GM21737 (cell line): ENCODE results near the gene UBXN6.
A peak's percentile ranks its signal among the peaks of the same experiment; 100 is the strongest.

Source experiments
- ATAC-seq: cut with Tn5 transposase; IDR thresholded peaks from one replicate; pipeline ENCODE4 v1.9.1; 2021; ENCODE audit warnings: mild to moderate bottlenecking, moderate library complexity; ENCODE audit not compliant: unreplicated experiment

The UBXN6 gene

GRCh38 chr19:4493929-4494690 lies 36.5 kb upstream of the UBXN6 start:
- ATAC-seq: no peak

GRCh38 chr19:4493104-4493928 lies 35.7 kb upstream of the UBXN6 start:
- ATAC-seq: no peak

DNA sequence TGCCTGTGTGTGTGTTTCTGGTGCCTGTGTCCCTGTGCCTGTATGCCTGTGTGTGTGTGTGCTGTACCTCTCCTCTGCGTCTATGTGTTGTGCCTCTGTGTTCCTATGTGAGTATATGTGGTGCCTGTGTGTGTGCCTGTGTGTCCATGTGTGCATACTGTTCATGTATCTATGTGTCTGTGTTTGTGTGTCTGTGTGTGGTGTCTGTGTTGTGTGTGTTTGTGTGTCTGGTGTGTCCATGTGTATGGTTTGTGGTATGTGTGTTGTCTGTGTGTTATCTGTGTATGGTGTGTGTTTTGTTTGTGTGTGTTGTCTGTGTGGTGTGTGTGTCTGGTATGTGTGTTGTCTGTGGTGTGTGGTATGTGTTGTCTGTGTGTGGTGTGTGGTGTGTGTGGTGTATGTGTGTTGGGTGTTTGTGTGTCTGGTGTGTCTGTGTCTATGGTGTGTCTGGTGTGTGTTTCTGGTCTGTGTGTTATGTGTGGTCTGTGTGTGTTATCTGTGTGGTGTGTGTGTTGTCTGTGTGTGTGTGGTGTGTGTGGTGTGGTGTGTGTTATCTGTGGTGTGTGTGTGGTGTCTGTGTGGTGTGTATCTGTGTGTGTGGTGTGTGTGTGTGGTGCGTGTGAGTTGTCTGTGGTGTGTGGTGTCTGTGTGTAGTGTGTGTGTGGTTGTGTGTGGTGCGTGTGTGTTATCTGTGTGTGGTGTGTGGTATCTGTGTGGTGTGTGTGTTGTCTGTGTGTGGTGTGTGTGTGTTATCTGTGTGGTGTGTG lies 34.9 kb upstream of the UBXN6 start:
- ATAC-seq: no peak

DNA sequence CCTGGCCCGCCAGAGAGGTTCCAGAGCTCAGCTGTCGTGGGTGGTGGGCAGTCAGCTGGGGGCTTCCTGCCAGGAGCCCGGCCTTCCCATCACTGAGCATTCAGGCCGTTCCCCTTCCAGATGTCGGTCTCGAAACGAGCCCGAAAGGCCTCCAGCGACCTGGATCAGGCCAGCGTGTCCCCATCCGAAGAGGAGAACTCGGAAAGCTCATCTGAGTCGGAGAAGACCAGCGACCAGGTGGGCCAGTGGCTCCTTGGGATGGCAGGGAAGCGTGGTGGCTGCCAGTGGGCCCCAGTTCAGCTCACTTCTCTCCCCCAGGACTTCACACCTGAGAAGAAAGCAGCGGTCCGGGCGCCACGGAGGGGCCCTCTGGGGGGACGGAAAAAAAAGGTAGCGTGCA lies 33.9 kb upstream of the UBXN6 start:
- ATAC-seq: no peak

GRCh38 chr19:4488496-4488895 lies 30.9 kb upstream of the UBXN6 start:
- no peak for ATAC-seq

GRCh38 chr19:4487572-4487971 lies 30.0 kb upstream of the UBXN6 start:
- no peak for ATAC-seq

GRCh38 chr19:4483385-4483784 lies 25.8 kb upstream of the UBXN6 start:
- no peak for ATAC-seq

- no peak for ATAC-seq
Measured at GRCh38 chr19:4482721-4483364, 25.2 kb upstream of the UBXN6 start.

GRCh38 chr19:4477034-4477801 lies 19.6 kb upstream of the UBXN6 start:
- ATAC-seq: no peak

DNA sequence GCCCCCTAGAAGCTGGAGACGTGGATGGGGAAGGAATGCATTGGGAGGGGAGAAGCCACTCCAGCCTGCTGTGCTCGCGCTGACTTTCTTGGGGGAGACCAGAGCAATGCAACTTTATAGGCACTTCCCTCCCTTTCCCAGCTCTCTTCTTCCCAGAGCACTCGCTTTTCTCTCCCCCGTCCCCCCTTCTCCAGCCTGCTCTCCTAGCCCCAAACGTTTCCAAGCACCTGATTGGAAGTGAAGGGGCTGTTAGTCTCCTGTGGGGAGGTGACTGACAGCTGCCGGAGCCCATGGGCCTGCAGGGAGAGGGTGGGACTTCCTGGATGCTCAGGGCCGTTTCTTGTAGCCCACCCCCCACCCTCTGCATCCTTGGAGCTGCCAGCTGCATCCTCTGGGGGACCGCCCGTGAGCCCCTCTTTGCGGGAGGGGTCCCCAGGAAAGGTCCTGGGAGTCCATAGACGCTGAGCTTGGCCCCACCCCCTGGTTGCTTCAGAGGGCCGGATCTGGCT lies 17.0 kb upstream of the UBXN6 start:
- no peak for ATAC-seq

DNA sequence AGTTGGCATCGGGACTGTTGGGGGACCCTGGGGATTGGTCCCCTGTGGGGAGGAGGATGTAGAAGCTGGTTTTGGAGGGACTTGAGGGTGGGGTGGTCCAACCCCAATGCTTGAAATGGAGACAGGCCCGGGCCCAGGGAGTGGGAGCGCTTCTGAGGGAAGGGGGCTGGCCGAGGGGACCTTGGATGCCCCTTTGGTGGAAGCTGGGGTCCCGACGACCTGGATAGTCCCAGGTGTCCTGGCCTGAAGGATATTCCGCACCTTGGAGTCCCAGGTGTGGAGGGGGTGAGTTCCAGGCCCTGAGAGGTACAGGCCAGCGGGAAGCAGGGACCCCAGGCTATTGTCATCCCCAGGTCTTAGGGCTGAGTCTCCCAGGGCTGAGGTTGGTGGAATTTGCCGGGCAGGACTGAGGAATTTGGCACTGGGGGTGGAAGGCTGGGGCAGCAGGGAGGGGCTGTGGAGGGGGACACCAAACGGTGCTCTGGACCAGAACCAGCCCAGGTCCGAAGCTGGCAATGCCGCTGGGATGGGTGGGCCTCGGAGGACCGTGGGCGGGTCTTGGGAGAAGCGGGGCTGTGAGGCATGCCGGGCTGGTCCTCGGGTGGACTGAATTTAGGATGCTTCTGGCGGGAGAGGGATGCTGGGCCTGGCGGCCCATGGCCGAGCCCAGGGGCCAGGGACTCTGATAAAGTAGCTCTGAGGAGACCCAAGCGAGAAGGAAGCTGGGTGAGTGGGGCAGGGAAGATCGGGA lies 16.3 kb upstream of the UBXN6 start:
- ATAC-seq: no peak

DNA sequence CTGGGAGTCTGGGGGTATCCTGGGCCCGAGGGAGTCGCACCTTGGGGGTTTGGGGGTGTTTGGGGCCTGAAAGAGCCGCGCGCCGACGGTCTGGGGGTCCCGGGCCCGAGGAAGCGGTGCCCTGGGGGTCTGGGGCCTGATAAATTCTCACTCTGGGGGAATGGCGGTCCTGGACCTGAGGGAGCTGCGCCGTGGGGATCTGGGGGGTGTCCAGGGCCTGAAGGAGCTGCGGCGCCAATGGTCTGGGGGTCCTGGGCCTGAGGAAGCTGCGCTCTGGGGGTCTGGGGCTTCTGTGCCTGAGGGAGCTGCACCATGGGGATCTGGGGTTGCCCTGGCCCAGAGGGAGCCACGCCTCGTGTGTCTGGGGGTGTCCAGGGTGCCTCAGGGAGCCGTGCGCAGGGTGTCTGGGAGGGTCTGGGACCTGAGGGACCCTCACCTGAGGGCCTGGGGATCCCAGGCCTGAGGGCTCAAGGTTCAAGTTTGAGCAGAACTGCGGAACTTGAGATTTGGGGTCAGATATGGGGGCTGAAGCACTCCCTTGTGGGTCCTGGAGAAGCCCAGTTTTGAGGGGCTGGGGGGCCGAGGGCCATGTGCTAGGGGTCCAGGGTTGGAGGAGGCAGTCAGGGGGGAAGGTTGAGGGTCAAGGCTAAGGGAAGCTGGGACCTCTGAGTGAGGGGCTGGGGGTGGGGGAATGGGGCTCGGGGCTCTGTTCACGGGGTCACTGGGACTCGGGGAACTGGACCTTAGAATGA lies 15.6 kb upstream of the UBXN6 start:
- ATAC-seq: no peak

DNA sequence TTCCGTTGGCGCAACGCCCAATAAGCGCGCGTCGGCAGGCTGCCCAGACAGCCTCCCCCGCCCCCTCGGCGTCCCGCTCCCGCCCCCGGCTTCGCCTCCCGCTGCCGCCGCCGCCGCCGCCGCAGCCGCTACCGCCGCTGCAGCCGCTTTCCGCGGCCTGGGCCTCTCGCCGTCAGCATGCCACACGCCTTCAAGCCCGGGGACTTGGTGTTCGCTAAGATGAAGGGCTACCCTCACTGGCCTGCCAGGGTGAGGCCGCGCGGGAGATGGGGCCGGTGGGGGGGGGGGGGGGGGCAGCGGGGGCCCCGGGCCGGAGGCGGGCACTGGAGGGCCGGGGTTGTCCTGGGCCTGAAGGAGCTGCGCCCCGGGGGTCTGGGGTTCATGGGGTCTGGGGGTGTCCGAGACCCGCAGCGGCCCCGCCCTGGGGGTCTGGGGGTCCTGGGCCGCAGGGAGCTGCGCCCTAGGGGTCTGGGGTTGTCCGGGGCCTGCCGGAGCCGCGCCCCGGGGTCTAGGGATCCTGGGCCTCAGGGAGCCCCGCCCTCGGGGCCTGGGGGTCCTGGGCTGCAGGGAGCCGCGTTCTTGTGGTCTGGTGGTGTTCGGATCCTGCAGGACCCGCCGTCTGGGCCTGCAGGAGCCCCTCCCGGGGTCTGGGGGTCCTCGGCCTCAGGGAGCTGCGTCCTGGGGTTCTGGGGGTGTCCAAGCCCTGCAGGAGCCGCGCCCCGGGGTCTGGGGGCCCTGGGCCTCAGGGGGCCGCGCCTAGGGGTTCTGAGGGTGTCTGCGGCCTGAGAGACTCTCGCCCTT lies 14.8 kb upstream of the UBXN6 start, which contains the start of gene HDGFL2:
HDGFL2 (plus strand) TSS at position 124 of the 801 bp plus-strand sequence; CDS start at position 178, 54 bp downstream.
- ATAC-seq: peak; percentile 1

DNA sequence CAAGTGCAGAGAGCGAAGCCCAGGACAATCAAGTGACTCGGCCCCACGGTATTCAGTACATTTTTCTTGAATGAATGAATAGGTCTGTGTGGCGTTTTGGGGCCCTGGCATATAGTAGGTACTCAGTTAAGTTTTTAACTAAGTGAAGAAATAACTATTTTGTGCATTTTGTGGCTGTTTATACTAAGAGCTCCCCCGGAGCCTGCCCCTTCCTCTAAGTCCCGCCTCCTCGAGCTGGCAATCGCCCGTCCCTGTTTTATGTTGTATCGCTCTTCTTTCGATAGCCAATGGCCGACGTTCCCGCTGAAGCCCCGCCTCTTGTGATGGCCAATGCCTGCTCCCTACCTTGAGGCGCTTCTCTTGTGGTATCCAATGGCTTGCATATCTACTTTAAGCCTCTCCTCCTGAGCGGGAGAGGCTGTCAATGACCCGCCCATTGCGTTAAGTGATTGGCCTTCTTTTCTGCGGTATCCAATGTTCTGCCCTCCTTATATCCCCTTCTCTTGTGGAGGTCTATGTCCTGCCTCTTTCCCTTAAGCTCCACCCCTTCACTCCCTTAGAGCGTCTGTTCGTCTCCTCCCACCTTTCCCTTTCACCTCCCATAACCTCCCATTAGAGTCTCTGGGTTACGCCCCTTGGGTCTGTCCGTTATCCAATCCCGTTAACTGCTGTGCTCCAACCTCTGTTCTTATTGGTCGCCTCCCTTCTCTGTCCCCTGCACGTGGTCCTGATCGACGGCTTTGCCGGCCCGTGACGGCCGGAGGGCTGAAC lies 14.0 kb upstream of the UBXN6 start:
- peak; percentile 73 for ATAC-seq

DNA sequence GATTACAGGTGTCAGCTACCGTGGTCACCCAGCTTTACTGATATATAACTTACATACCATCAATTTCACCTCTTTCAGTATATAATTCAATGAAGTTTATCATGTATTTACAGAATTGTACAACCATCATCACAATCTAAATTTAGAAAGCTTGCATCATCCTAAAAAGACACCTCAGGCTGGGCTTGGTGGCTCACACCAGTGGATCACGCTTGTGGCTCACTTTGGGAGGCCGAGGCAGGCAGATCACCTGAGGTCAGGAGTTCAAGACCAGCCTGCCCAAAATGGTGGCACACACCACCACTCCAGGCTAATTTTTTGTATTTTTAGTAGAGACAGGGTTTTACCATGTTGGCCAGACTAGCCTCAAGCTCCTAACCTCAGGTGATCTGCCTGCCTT lies 10.2 kb upstream of the UBXN6 start:
- ATAC-seq: no peak

- no peak for ATAC-seq
Measured at GRCh38 chr19:4464815-4465581, 7.4 kb upstream of the UBXN6 start.
